HG03135 (cell line): ENCODE results near the gene CAST.
"Not testable (repeated sequence)": the region's sequence is repeated elsewhere in the genome, so short reads cannot be mapped to it uniquely, and the experiment has no call there.

Experiments
- ATAC-seq: cut with Tn5 transposase; IDR thresholded peaks from one replicate; pipeline ENCODE4 v1.9.1; 2021; ENCODE audit warnings: mild to moderate bottlenecking, moderate library complexity; ENCODE audit not compliant: unreplicated experiment

Gene CAST

DNA sequence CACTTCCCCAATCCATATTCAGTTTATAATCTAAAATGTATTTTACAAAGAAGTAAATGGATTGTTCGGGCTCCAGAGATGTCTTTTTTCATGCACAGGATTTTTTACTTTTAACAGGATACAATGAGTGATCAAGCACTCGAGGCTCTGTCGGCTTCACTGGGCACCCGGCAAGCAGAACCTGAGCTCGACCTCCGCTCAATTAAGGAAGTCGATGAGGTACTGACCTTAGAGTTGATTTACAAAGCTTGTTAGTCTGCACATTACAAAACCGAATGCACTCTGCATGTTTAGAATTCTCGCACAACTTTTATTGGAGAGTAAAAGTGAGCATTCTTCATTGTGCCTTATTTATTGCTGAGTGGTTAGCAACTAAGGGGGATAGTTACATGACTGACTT is 80.4 kb downstream of the CAST start:
- ATAC-seq, result no peak

GRCh38 chr5:96743065-96743768 is 81.0 kb downstream of the CAST start:
- ATAC-seq, result no peak

GRCh38 chr5:96743805-96744204 is 81.6 kb downstream of the CAST start:
- no peak for ATAC-seq

GRCh38 chr5:96744218-96744617 is 82.0 kb downstream of the CAST start:
- not testable (repeated sequence) for ATAC-seq

DNA sequence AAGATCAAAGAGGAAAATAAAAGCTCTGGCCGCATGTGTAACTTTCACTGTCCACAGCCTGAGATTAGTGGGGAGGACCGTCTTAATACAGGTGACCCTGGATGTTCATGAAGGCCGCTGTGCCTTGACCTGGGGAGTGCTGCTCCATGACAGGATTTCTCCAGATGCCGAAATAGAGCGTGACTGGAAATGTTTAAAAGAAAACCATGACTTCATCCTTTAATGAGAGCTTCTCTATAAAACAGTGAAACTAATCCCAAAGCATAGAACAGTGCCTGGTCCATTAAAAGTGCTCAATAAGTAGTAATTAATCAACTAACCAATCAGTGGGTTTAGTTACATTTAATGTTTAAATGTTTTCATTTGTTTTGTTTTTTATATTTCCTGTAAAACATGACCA is 82.8 kb downstream of the CAST start:
- no peak for ATAC-seq

DNA sequence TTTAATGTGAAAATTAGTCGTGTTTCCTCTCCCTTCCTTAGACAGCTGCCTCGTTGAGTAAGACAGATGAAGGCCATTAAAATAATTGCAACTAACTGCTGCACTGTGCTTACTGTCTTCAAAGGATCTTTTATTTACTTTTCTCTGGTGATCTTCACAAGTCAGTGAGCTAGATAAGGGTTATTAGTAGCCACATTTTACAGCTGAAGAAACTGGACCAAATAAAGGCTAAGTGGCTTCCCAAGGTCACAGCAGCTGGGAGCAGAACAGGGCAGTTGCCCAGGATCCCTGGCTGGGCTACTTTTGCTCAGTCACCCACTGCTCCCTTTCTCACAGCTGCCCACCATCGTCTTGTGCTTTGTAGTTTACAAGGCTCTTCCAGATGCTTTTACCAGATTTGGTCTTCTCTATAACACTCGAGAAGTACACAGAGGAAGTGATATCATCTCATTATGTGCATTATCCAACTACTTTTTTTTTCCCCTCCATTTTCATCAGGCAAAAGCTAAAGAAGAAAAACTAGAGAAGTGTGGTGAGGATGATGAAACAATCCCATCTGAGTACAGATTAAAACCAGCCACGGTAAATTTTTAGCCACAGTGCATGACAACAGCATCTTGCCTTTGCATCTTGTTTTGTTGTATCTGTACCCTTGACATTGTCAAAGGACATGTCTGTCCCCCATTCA is 83.8 kb downstream of the CAST start:
- no peak for ATAC-seq

DNA sequence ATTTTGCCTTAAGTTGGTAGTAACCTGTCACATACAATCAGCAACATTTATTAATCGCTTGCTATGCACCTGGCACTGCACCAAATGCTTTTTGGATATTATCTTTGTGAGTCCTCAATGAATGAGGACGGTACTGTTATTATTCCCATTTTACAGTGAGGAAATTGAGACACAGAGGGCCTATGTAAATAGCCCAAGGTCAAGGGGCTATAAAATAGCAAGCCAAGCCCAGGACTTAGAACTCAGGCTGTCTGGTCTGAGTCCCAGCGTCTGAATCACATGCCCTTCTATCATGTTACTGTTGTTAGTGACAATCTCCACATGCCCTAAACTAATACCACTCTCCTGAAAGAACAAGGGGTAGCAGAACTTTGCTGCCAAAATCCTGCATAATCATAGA is 85.5 kb downstream of the CAST start:
- no peak for ATAC-seq

- ATAC-seq, result no peak
These were observed 88.1 kb downstream of the CAST start for GRCh38 chr5:96750110-96750822.

DNA sequence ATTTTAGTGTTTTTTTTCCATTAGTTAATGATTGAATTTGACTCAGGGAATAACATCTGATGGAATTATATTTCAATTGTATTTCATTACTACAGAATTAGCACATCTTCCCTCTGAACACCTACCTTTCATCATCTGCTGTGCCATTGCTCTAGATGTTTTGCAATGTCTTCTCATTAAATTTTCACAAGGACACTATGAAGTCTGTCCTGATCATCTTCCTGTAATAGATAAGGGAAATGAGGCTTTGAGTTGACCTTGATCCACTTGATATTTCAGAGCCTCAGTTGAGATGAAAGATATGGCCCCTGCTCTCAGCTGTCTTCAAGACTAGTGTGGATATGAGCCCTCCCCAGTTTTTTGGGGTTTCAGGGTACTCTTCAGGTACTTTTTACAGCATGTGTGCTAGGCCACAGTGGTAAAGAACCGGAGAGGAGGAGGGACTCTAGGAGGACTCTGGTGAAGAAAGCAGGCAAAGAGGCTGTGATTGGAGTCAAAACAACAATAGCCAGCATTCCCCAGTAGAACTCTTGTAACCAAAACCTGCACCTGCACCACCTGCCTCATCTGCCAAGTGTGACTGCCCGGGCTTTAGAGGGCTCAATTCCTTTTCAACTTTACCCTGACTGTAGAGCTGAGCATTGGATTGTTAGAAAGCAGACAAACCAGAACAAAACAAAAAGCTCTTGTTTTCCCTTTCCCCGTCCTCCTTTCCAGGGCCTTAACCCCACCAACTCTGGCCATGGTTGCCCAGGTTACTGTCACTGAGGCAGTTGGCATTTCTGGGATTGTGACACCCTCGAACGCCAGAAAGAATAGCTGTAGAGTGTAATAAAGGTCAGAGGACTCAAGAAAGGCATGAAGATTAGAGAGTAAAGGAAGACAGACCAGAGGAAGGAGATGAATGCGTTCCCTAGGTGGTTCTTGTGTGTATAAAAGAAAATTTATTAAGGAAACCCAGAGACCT is 89.3 kb downstream of the CAST start:
- no peak for ATAC-seq

GRCh38 chr5:96752341-96753016 is 90.3 kb downstream of the CAST start:
- ATAC-seq, result no peak

- ATAC-seq, result no peak
These were observed 90.8 kb downstream of the CAST start for GRCh38 chr5:96753017-96753397.

GRCh38 chr5:96753848-96754247 is 91.7 kb downstream of the CAST start:
- no peak for ATAC-seq

DNA sequence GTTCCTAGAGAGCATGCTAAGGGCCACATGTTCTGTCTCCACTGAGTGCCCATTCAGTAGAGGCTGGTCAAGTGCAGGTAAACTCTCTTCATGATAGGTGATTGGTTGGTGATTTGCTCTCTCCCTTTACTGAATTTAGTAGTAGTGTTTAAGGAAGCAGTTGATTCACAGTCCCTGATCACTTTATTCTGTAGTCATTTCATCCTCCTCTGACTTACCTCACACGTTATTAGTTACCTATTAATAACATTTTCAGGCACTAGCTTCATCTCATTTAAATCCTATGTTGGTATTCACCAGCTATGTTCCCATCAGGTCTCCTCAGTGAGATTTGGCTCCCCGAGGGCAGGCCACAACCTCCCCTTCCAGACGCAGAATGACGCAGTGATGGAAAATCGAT is 93.7 kb downstream of the CAST start:
- no peak for ATAC-seq

DNA sequence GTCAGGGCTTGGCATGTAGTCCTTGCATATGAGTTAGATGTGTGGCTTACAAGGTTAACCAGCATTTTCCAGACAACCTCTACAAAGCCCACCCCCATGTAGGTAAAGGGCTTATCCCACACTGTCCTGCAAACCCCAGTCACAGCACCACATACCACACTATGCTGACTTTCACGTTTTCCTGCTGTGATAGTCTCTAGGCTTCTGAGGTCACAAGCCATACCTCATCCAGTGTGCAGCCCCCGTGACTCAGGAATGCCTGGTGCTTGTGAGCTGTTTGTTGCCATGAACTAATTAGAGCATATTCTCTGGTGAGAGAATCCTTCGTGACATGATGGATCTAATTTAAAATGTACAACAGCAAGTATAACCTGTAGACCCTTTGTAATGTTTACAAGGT is 94.8 kb downstream of the CAST start:
- no peak for ATAC-seq

DNA sequence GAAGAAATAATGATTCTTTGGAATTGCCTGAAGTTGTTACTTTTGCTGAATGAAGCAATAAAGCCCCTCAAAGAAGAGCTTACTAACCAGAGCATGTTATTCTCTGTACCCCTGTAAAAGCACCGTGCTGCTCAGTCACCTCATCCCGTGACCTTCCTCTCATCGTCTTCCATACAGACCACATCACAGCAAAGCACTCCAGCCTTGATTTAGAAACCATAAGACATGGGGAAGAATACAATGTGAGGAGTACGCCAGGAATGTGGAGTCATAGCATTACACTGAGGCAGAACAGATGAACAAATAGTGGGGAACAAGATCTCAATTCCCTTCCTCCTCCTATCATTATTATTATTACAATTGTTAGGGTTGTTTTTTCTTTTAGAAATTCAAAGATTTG is 96.4 kb downstream of the CAST start:
- no peak for ATAC-seq

DNA sequence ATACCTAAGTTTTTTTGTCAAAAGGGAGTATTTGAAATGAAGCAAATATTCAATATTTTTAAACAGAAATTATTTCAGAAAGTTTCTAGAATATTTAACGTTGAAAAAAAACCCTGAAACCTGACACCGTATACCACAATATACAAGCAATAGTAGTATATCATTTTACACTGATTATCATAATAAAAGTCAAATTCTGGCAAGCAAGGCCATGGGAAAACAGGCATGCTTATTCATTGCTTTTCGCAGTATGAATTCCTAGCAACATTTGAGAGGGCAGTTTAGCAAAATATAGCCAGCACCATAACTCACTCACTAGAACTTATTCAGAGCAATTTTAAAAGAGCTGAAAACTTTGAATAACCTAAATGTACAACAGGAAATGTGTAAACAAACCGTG is 99.4 kb downstream of the CAST start:
- no peak for ATAC-seq

DNA sequence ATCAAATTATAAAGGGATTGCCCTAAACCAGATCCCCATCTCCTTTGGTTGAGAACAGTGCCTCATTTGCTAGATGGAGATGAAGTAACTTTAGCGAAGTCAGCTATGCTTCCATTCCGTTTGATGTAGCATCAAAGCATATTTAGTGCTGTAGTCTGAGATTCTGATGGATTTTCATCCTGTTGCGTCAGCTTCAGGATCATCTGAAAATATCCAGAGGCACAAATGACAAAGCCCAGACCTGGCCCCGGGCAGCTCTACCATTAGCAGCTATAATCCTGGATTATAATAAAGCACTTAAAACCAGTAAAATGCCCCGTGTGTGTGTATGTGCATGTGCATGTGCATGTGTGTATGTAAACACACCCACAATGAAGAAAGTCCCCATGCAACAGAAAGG is 100.8 kb downstream of the CAST start:
- ATAC-seq, result no peak

GRCh38 chr5:96765043-96765442 is 102.9 kb downstream of the CAST start:
- no peak for ATAC-seq

GRCh38 chr5:96768708-96769251 is 106.6 kb downstream of the CAST start:
- no peak for ATAC-seq

- ATAC-seq, result no peak
These were observed 109.2 kb downstream of the CAST start for GRCh38 chr5:96771395-96771794.
